Osteoblast (primary cell): Measurements from ENCODE around the gene KRTAP5-6. TPM values are rescaled to one million over a fixed set of nuclear protein-coding genes. Genes with fewer than 3 reads are reported as not detected.

Experiments
- DNase-seq: peaks from one replicate; pipeline ENCODE4 v3.0.0; 2011; ENCODE audit warnings: low spot score, mixed read lengths; ENCODE audit not compliant: insufficient read length; ENCODE audit errors: missing footprints
- H2AFZ ChIP-seq: 2 replicates; pipeline ENCODE4 v1.6.0; 2011; ENCODE audit warnings: mild to moderate bottlenecking, low read length
- H3K27ac ChIP-seq: 2 replicates; pipeline ENCODE4 v1.5.1; 2011; ENCODE audit warnings: mild to moderate bottlenecking, low read depth, low read length, moderate library complexity
- H3K27me3 ChIP-seq: 2 replicates; pipeline ENCODE4 v1.6.0; 2012; ENCODE audit warnings: mild to moderate bottlenecking, control low read depth, inconsistent platforms, low read length, moderate library complexity; ENCODE audit not compliant: insufficient read depth
- H3K36me3 ChIP-seq: 2 replicates; pipeline ENCODE4 v1.5.1; 2011; ENCODE audit warnings: mild to moderate bottlenecking, low read length, control low read depth, moderate library complexity; ENCODE audit not compliant: insufficient read depth
- H3K4me1 ChIP-seq: 2 replicates; pipeline ENCODE4 v1.5.1; 2011; ENCODE audit warnings: mild to moderate bottlenecking, low read length, control low read depth, moderate library complexity; ENCODE audit not compliant: insufficient read depth
- H3K4me2 ChIP-seq: 2 replicates; pipeline ENCODE4 v1.6.0; 2011; ENCODE audit warnings: mild to moderate bottlenecking, low read length; ENCODE audit not compliant: insufficient read depth
- H3K4me3 ChIP-seq: fragments of 200-600 bp; sonication (generic); 3 replicates; pipeline ENCODE4 v1.5.1; 2012; ENCODE audit warnings: mild to moderate bottlenecking, low read length, inconsistent platforms; ENCODE audit not compliant: insufficient read depth
- H3K79me2 ChIP-seq: 2 replicates; pipeline ENCODE4 v1.6.0; 2012; ENCODE audit warnings: mild to moderate bottlenecking, low read length, control low read depth, inconsistent platforms; ENCODE audit not compliant: insufficient read depth
- H3K9me3 ChIP-seq: 2 replicates; pipeline ENCODE4 v1.5.1; 2011; ENCODE audit warnings: low read depth, low read length, control low read depth
- H4K20me1 ChIP-seq: 2 replicates; pipeline ENCODE4 v1.6.0; 2012; ENCODE audit warnings: mild to moderate bottlenecking, low read length, control low read depth; ENCODE audit not compliant: insufficient read depth
- total RNA-seq: library from RNA; depleted of rRNA; stranded (reverse); fragments of >200 nt; gene quantifications from 2 replicates; pipeline ENCODE4 v1.2.3, GENCODE V29; 2012
- TF ChIP-seq, protein P1 (sequence below): IDR thresholded peaks from 2 replicates; pipeline ENCODE4 v1.5.1; 2011; ENCODE audit warnings: mild to moderate bottlenecking, low read depth, low read length, moderate library complexity; ENCODE audit errors: extremely low read depth

Gene KRTAP5-6
- total RNA-seq, 1 donor: not detected

DNA sequence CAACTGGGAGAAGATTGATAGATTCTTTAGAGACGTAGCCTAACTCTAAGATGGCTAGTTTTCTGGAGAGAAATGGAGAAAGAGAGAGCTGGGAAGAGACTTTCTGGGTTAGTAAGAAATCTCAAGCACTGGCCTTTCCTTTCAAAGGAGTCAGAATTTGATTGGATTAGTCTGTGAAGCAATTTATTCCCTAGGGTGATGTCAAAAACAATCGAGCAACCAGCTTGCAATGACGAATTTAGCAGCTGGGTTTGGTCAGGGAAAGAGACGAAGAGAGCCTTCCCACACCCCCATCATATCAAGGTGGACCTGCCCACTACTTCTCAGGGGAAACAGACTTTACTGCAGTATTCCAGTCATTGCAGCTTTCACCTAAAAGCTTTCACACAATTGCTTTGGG, 10.8 kb downstream of the KRTAP5-6 start:
- peaks cover 27% of the 10 kb centered on the region for H3K27me3 ChIP-seq
- H3K36me3 ChIP-seq: no peaks in the 10 kb centered on the region
- H3K79me2 ChIP-seq: no peaks in the 10 kb centered on the region
- TF ChIP-seq, protein P1, sequence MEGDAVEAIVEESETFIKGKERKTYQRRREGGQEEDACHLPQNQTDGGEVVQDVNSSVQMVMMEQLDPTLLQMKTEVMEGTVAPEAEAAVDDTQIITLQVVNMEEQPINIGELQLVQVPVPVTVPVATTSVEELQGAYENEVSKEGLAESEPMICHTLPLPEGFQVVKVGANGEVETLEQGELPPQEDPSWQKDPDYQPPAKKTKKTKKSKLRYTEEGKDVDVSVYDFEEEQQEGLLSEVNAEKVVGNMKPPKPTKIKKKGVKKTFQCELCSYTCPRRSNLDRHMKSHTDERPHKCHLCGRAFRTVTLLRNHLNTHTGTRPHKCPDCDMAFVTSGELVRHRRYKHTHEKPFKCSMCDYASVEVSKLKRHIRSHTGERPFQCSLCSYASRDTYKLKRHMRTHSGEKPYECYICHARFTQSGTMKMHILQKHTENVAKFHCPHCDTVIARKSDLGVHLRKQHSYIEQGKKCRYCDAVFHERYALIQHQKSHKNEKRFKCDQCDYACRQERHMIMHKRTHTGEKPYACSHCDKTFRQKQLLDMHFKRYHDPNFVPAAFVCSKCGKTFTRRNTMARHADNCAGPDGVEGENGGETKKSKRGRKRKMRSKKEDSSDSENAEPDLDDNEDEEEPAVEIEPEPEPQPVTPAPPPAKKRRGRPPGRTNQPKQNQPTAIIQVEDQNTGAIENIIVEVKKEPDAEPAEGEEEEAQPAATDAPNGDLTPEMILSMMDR: no peak
- H3K27ac ChIP-seq: no peak overlapping the region
- no peak overlapping the region for H2AFZ ChIP-seq
- DNase-seq: no peak
- no peak overlapping the region for H3K4me2 ChIP-seq
- H3K9me3 ChIP-seq: no peaks in the 10 kb centered on the region
- no peak overlapping the region for H3K4me3 ChIP-seq
- H3K4me1 ChIP-seq: no peaks in the 10 kb centered on the region
- H4K20me1 ChIP-seq: no peaks in the 10 kb centered on the region

GRCh38 chr11:1708716-1709115, 11.7 kb downstream of the KRTAP5-6 start:
- TF ChIP-seq, protein P1: no peak
- H3K9me3 ChIP-seq: no peaks in the 10 kb centered on the region
- peak; percentile 57 for DNase-seq
- H3K79me2 ChIP-seq: no peaks in the 10 kb centered on the region
- H3K4me3 ChIP-seq: no peak overlapping the region
- H3K27me3 ChIP-seq: peaks cover 27% of the 10 kb centered on the region
- no peaks in the 10 kb centered on the region for H3K4me1 ChIP-seq
- H3K27ac ChIP-seq: no peak overlapping the region
- no peak overlapping the region for H3K4me2 ChIP-seq
- no peaks in the 10 kb centered on the region for H4K20me1 ChIP-seq
- H3K36me3 ChIP-seq: no peaks in the 10 kb centered on the region
- H2AFZ ChIP-seq: no peak overlapping the region

GRCh38 chr11:1714908-1715885, 18.2 kb downstream of the KRTAP5-6 start:
- no peaks in the 10 kb centered on the region for H3K4me1 ChIP-seq
- H2AFZ ChIP-seq: no peak overlapping the region
- H3K27ac ChIP-seq: no peak overlapping the region
- H4K20me1 ChIP-seq: no peaks in the 10 kb centered on the region
- TF ChIP-seq, protein P1: no peak
- no peaks in the 10 kb centered on the region for H3K79me2 ChIP-seq
- no peak overlapping the region for H3K4me3 ChIP-seq
- H3K36me3 ChIP-seq: no peaks in the 10 kb centered on the region
- DNase-seq: no peak
- no peaks in the 10 kb centered on the region for H3K9me3 ChIP-seq
- no peak overlapping the region for H3K4me2 ChIP-seq
- peaks cover 15% of the 10 kb centered on the region for H3K27me3 ChIP-seq

GRCh38 chr11:1717745-1718144, 20.8 kb downstream of the KRTAP5-6 start:
- H3K79me2 ChIP-seq: no peaks in the 10 kb centered on the region
- DNase-seq: no peak
- H3K4me2 ChIP-seq: no peak overlapping the region
- no peaks in the 10 kb centered on the region for H3K9me3 ChIP-seq
- no peaks in the 10 kb centered on the region for H3K4me1 ChIP-seq
- H4K20me1 ChIP-seq: no peaks in the 10 kb centered on the region
- H3K36me3 ChIP-seq: no peaks in the 10 kb centered on the region
- H3K4me3 ChIP-seq: no peak overlapping the region
- TF ChIP-seq, protein P1: no peak
- no peak overlapping the region for H3K27ac ChIP-seq
- H2AFZ ChIP-seq: no peak overlapping the region
- peaks cover 12% of the 10 kb centered on the region for H3K27me3 ChIP-seq
